NCI-H1436 treated with DMSO at 0.1 percent for 48 hours (cell line): ENCODE measurements around the gene DMRTC2.
A peak's percentile ranks its signal among the peaks of the same experiment; 100 is the strongest.
"Not testable (repeated sequence)": the region's sequence is repeated elsewhere in the genome, so short reads cannot be mapped to it uniquely, and the experiment has no call there.

Experiments
- DNase-seq: peaks from one replicate; lab custom pipeline; 2025; lab: John Stamatoyannopoulos, UW

DMRTC2 gene

DNA sequence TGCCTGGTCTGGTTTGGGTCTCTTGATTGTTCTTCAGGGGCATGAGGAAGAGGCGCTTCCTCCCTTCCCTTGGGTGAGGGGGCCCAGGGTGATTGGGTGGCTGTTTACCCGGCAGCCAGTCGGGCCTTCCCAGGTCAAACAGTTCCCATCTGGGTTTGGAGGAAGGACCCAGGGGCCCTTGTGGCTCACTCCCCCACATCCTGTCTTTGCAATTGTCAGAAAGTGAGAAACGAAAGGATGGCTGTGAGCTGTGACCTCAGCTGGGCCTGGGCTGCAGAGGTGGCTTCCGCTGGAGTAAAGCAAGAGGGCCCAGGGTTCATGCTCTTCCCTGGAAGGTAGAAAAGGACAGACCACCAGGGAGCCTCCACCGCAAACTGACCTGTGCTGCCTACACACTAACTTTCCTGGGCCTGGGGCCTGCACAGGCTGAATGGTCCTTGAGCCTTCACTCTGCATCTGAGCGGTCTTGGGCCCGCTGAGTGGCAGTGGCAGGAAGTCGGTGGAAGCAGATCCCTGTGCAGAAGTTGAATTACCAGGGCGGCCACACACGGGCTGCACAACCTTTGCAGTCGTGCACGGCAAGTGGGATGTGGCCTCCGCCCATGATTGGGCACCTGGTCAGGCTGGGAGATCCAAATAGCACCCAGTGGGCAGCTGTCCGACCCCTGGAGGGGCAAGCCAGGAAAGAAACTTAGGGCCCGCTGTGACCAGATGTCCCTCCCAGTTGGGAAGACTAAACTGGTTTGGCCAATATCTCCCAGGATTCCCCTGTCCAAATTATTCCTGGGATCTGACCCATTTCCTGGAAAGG, 26.9 kb downstream of the DMRTC2 start:
- no peak for DNase-seq

DNA sequence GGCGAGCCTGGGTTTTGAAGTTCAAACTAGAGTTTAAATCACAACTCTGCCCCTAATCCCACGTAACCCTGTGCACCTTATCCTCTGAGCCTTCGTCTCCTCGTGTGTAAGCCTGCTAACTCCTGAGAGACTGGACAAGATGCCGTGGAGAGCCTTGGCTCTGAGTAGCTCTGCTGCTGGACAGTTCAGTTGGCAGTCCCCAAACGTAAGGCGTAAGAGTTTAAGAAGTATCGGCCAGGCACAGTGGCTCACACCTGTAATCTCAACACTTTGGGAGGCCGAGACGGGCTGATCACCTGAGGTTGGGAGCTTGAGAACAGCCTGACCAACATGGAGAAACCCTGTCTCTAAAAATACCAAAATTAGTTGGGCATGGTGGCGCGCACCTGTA, 27.5 kb downstream of the DMRTC2 start:
- DNase-seq, result no peak

DNA sequence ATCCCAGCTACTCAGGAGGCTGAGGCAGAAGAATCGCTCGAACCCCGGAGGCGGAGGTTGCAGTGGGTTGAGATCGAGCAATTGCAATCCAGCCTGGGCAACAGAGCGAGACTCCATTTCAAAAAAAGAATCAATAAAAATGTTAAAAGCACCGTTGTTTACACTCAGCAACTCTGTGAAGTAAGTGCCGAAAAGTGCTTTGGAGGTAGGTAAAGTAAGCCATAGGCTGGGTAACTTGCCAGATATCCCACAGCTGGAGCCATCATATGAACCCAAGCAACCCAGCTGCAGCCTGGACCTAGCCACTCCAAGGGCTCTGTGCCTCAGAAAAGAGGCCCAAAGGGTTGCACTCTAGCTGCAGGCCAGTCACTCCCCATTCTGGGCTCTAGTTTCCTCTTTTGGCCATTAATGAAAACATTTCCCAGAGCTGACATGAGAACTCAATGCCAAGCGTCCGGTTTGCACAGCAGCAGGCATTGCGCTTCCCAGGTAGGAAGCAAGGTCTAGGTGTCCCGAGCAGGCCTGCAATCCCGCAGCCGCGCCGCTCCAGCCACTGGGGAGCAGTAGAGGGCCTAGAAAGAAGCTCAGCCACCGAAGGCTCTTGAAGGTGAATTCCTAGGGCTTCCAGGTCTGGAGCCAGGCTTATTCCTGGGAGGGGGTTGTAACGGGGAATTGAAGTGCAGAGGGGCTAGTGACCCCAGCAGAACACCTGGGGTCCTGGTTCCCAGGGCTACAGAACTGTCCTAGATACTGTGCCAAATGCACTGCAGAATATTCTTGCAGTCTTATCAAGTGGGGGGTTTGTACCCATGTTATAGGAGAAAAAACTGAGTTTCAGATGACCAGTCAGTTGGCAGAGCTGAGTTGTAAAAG, 28.2 kb downstream of the DMRTC2 start:
- DNase-seq, result no peak

DNA sequence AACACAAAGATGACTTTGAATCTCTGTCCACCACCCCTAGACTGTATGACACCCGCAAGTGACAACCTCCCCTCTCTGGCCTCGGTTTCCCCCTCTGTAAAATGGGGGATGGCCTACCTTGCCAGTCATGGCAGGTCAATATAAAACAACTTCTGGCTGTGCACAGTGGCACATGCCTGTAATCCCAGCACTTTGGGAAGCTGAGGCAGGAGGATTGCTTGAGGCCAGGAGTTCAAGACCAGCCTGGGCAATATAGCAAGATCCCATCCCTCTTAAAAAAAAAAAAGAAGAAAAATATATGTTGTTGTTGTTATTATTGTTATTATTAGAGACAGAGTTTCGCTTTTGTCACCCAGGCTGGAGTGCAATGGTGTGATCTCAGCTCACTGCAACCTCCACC, 31.1 kb downstream of the DMRTC2 start:
- not testable (repeated sequence) for DNase-seq

DNA sequence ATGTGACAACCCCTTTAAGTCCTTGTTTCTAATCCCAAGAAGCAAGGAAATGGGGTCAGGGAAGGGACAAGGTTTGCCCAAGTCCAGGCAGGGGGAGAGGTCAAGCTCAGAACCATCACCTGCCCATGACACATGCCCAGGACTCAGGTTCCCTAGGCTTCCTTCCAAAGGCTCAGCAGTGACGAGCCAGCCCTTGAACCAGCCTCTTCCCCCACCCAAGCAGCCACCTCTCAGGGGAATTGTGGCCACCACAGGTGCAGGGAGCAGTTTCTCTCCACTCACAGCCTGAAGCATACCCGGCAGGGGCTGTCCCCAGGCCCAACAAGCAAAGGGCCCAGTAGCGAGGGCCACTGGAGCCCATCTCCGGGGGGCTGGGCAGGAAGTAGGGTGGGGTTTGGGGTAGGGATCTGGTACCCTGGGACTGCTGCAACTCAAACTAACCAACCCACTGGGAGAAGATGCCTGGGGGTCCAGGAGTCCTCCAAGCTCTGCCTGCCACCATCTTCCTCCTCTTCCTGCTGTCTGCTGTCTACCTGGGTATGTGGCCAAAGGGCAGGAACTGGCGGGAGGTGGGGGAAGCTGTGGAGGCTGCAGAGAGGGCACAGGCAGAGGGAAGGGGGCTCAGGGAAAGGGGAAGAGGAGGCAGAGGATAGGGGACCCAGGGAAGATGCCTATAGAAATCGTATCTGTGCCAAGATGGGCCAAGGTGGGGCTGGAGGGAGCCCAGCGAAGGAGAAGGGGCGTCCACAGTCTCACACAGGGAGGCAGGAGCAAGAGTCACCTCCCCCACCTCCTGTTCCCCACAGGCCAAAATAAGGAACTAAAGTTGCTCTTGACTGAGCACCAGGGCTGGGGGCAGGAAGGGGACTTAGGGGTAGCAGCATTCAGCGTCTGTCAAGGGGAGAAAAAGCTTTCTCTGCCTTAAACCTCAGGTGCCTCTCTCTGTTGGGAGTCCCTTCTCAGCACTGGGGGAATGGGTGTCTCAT, 32.3 kb downstream of the DMRTC2 start, which contains the start of gene CD79A:
CD79A (plus strand) TSS at position 433 of the 986 bp plus-strand sequence; CDS start at position 459, 26 bp downstream.
- DNase-seq, result no peak

DNA sequence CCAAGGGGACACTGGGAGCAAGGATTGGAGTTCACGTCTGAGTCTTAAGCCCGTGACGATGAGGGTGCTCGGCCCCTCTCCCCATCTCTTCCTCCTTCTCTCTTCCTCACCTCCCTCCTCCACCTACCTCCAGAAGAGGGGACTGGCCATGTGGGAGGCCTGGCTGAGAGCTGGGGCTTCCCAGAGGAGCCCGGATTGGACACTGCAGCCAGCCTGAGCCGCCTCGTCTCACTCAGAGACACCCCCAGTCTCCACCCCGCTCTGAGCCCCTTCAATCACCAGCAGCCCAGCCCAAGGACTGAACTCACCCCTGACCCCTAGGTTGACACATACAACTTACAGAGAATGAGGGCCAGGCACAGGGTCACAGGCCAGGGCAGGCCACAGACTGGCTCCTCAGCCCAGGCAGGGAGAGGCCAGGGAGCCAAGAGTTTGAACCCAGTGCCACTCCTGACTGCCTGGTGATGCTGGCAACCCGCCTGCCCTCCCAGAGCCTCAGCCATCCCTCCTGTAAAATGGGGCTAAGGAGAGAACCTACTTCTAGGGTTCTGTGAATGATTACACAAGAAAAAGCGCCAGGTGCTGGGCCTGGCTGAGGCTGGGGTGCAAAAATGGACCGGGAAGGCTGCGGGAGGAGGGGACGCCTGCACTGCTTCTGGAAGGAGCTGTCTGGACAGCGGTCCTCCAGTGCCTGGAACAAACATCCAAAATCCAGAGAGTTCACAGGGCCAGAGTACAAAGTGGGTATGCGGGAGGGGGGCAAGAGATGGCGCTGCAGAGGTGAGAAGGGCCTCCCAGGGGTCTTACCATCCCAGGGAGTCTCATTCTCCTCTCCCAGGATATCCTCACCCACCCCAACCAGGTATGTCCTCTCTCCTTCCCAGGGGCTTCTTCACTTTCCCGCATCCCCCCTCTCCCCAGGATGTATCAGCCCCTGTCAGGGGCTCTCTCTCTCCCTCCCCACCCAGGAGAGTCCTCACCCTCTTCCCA, 33.4 kb downstream of the DMRTC2 start:
- DNase-seq, result no peak

DNA sequence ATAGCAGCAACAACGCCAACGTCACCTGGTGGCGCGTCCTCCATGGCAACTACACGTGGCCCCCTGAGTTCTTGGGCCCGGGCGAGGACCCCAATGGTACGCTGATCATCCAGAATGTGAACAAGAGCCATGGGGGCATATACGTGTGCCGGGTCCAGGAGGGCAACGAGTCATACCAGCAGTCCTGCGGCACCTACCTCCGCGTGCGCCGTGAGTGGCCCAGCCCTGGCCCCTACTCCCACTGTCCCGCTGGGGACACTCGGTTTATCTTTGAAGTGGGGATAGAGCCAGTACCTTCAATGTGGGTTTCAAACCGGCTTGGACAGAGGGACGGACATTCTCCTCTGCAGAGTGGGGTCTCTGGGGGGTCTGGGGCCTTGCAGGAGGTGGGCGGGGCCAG, 34.2 kb downstream of the DMRTC2 start:
- DNase-seq, result no peak

DNA sequence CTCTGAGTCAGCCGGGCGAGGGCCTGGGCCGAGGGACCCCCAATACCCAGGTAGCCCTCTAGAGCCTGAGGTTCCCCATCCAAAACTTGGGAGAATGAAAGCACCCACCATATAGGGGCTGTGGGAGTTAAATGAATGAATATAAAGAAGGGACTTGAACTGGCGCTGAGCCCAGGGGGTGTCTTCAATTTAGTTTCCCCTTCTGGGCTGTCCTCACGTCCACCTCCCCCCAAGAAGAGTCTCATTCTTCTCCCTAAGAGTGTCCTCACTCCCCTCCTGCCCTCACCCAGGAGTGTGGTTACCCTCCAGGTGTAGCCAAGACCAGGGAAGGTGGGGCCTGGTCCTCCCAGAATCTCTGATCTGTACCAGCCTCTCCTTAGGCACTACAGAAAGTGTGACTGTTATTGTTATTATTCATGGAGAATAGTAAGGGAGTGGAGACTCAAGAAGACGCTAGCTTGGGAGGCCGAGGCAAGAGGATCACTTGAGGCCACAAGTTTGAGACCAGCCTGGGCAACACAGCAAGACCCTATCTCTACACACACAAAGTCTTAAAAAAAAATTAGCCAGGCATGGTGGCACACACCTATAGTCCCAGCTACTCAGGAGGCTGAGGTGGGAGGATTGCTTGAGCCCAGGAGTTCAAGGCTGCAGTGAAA, 35.0 kb downstream of the DMRTC2 start:
- DNase-seq, result no peak

DNA sequence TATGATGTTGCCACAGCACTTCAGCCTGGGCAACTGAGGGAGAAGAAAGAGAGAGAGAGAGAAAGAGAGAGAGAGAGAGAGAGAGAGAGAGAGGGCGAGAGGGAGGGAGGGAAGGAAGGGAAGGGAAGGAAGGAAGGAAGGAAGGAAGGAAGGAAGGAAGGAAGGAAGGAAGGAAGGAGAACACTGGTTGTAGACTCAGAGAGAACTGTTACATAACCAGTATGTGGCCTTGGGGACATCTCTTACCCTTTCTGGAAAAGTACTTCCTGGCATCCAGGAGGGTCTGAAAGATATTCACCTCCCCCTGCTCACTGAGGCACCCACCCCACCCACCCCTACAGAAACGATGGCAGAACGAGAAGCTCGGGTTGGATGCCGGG, 35.5 kb downstream of the DMRTC2 start:
- no peak for DNase-seq

DNA sequence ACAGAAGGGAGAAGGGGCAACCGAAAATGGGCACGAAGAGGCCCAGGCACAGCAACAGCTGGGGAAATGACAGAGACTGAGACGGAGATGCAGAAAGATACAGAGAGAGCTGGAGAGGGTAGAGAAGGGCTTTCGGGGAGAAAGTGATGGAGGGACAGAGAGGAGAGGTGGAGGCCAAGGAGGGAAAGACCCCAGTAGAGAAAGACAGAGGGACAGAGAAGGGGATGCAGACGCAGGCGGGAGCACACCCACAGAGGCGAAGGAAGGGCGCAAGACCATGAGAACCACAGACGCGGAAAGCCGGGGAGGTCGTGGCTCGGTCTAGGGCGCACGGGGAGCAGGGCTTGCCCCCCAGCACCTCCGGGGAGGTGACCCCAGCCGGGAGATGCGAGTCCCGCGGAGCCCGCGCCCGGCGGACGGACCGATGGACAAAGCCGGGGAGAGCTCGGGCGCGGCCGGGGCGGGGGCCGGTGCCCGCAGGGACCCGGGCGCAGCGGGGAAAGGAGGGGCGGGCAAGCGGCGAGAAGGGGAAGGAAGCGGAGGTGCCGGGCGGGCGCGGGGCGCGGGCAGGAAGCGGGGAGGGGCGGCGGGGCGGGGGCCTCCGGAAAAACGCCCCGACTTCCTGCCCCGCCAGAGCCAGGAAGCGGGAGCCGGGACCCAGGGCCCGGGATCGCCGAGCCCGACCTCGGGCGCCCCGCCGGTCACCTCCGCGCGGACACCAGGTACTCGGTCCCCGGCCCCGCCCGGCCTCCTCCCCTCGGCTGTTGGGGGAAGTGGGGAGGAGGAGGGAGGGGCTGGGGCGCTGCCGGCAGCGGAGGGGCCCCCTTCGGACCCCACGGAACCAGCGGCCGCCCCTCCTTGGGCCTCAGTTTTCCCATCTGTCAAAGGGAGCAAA, 38.0 kb downstream of the DMRTC2 start, which contains the start of gene ARHGEF1:
ARHGEF1 (plus strand) TSS at position 617 of the 895 bp plus-strand sequence. CDS start 4,899 bp downstream, outside the sequence.
- DNase-seq, result no peak

DNA sequence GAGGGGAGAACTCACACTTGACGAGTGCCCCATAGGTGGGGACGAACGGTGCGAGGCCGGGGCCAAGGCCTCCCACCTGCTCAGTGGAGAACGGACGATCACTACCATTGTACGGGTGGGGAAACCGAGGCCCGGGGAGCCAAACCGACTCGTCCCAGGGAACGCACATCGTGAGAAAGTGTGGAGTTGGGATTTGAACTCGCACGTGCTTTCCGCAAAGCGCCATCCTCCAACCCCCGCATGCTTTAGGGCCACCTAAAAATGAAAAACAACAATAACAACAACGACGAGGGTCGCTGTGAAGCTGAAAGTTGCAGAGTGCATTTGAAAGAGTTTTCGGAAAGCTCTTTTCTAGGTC, 38.6 kb downstream of the DMRTC2 start:
- DNase-seq, result no peak

DNA sequence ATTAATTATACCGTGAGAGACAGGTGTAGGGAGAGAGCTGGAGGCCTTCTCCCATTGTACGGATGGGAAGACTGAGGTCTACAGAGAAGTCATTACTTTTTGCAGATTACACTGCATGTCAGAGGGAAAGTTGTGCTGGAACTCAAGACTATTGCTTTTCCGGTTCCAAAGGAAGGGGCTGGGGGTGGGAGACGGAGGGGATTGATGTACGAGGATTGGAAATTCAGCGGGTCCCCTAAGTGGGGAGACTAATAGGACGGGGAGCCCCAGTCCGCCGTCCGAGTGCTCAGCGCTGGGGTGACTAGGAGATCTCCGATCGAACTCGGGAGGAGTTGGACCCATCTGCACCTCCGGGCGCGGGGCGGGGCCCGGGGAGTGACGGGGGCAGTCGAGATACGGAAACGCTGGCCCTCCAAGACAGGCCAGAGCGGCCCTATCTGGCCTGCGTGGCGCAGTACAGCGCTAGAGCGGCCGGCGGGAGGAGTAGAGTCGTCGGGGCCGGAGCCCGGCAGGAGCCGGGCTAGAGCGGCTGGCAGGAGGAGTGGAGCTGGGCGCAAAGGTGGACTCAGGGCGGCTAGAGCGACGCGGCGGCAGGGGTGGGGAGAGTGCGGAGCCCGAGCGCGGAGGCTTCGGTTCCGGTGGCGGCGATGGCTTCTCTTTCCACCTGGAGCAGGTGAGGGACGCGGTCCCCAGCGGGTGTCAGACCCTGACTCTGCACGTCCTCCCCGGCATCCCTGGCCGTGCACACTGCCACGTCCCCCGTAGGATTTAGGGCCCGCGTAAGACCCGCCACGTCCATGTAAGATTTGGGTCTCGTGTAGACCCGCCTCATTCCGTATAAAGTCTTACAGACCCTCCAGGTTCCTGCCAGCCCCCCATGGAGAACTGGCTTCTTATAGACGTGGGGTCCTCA, 39.2 kb downstream of the DMRTC2 start:
- peak; percentile 85 for DNase-seq

DNA sequence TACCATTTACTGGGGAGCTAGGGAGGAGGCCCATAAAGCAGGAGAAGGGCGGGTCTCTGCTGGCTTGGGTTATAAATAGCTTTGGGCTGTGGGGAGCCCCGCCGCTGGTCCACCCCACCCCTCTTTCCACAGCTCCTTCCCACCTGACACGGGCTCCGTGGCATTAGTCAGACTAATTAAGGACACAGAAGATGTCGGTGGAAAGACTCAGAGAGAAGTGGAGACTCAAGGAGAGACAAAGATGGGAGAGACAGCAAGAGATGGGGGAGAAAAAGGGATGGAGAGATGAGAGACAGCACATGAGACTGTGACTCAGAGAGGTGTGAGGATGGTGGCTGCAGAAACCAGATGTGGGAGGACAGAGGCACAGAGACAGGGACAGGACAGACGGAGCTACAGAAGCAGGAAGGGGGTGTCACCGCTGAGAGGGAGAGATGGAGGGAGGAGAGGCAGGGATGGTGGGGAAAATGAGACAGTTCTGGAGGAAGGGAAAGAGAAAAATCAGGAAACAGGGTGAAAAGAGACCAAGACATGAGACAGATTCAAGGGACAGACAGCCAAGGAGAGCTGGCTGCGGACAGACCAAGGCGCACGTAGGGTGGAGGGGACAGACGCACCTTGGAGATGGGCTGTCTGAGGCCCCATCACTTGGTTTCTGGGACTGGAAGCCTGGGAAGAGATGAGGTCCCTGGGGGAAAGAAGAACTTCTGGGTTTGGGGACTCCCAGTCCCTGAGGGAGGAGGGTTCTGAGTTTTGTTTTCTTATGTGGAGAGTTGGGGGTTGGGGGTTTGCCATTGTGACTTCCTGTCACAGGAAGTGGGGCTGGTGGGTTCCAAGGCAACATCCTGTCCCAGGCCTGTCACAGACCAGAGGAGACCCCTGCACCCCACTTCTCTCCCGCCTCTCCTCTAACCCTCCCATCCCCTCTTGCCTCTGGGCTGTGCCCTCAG, 42.2 kb downstream of the DMRTC2 start:
- no peak for DNase-seq

DNA sequence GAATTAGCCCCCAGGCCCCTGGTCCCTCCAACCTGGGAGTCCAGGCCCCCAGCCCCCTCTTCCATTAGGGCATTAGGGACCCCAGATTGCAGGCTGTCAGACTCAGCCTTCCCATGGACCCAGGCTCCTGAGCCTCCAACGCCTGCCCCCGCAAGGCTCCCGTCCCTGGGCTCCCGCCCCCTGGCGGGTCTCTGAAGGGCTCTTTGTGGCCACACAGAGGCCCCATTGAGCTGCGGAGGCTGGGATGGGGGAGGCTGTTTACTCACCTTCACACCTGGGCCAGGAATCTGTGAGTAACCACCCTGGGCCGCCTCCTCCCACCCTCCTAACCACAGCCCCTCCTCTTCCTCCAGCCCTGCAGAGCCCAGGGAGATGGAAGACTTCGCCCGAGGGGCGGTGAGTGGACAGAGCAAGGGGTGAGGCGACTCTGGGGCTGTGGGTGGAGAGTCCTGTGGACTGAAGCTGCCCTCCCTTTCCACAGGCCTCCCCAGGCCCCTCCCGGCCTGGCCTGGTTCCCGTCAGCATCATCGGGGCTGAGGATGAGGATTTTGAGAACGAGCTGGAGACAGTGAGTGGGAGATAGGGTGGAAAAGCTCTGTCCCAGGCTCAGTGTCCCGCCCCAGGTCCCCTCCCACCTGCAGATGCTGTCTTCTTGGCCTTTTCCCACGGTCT, 43.0 kb downstream of the DMRTC2 start:
- DNase-seq, result no peak

DNA sequence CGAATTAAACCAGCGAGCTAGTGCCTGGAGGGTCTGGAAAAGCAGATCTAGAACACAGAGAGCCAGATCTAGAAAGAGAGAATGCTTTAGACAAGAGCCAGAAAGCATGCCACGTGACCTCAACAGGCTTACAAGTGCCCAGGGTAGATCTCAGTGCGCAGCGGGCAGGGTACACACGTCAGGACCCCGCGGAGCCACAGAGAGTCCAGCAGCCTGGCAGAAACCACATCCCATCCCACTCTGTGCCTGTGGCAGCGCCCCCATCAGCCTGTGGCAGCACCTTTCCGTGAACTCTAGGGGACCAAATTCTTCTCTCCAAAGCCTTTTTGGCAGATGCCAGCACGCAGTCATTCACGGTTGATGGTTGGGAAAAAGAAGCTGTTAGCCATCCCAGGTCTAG, 44.1 kb downstream of the DMRTC2 start:
- no peak for DNase-seq

DNA sequence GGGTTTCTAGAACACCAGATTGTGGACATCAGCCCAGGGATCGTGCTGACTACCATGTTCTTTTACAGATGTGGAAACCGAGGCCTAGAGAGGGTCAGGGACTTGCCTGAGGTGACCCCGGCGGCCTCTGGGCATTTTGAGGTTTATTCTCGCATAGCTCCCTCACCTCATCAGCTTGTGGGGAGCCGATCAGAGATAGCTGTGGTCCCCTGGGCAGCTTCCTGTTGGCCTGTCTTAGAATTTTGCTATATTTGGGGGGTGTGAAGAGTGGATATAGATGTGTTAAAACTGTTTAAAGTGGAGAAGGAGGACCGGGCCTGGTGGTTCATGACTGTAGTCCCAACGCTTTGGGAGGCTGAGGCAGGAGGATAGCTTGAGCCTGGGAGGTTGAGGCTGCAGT, 45.1 kb downstream of the DMRTC2 start:
- no peak for DNase-seq
